ENCODE data around the gene KANSL1L.

KANSL1L gene

GRCh38 chr2:210000464-210001324 is 170.5 kb downstream of the KANSL1L start:
- peaks cover 10% of the 10 kb centered on the region for H3K4me1 ChIP-seq (ENCODE audit: control insufficient read depth, insufficient read depth, low read length)
- H3K9ac ChIP-seq (ENCODE audit: low read length in 2 of 2), result no peak overlapping the region
- no peak overlapping the region for H3K4me3 ChIP-seq (ENCODE audit: low read length in 2 of 2)
- no peak overlapping the region for H3K27ac ChIP-seq (ENCODE audit: low read length)
- no peaks in the 10 kb centered on the region for H3K36me3 ChIP-seq (ENCODE audit: control insufficient read depth in 2 of 2, insufficient read depth in 2 of 2, low read length in 2 of 2)
- H3K27me3 ChIP-seq (ENCODE audit: control insufficient read depth in 1 of 2, insufficient read depth in 2 of 2, low read length in 2 of 2), result no peaks in the 10 kb centered on the region
- no peaks in the 10 kb centered on the region for H3K9me3 ChIP-seq (ENCODE audit: control insufficient read depth in 2 of 2, low read length in 2 of 2)

GRCh38 chr2:209998596-209998995 is 172.6 kb downstream of the KANSL1L start:
- no peaks in the 10 kb centered on the region for H3K36me3 ChIP-seq (ENCODE audit: control insufficient read depth in 2 of 2, insufficient read depth in 2 of 2, low read length in 2 of 2)
- peaks cover 10% of the 10 kb centered on the region for H3K4me1 ChIP-seq (ENCODE audit: control insufficient read depth, insufficient read depth, low read length)
- H3K4me3 ChIP-seq (ENCODE audit: low read length in 2 of 2), result no peak overlapping the region
- no peaks in the 10 kb centered on the region for H3K27me3 ChIP-seq (ENCODE audit: control insufficient read depth in 1 of 2, insufficient read depth in 2 of 2, low read length in 2 of 2)
- no peaks in the 10 kb centered on the region for H3K9me3 ChIP-seq (ENCODE audit: control insufficient read depth in 2 of 2, low read length in 2 of 2)
- H3K27ac ChIP-seq (ENCODE audit: low read length), result no peak overlapping the region
- H3K9ac ChIP-seq (ENCODE audit: low read length in 2 of 2), result no peak overlapping the region

- Histone ChIP-seq H3K4me1 (ENCODE audit: control insufficient read depth, insufficient read depth, low read length) (no peaks in the 10 kb centered on the region), H3K4me3 (ENCODE audit: low read length in 2 of 2) (no peak overlapping the region), H3K9me3 (ENCODE audit: control insufficient read depth in 2 of 2, low read length in 2 of 2) (no peaks in the 10 kb centered on the region), H3K36me3 (ENCODE audit: control insufficient read depth in 2 of 2, insufficient read depth in 2 of 2, low read length in 2 of 2) (no peaks in the 10 kb centered on the region), H3K9ac (ENCODE audit: low read length in 2 of 2) (no peak overlapping the region), H3K27ac (ENCODE audit: low read length) (no peak overlapping the region), H3K27me3 (ENCODE audit: control insufficient read depth in 1 of 2, insufficient read depth in 2 of 2, low read length in 2 of 2) (no peaks in the 10 kb centered on the region)
Observed at GRCh38 chr2:209993968-209994367, 177.2 kb downstream of the KANSL1L start.

- no peak overlapping the region for H3K27ac ChIP-seq (ENCODE audit: low read length)
- no peaks in the 10 kb centered on the region for H3K9me3 ChIP-seq (ENCODE audit: control insufficient read depth in 2 of 2, low read length in 2 of 2)
- H3K9ac ChIP-seq (ENCODE audit: low read length in 2 of 2), result no peak overlapping the region
- no peaks in the 10 kb centered on the region for H3K36me3 ChIP-seq (ENCODE audit: control insufficient read depth in 2 of 2, insufficient read depth in 2 of 2, low read length in 2 of 2)
- no peaks in the 10 kb centered on the region for H3K27me3 ChIP-seq (ENCODE audit: control insufficient read depth in 1 of 2, insufficient read depth in 2 of 2, low read length in 2 of 2)
- no peaks in the 10 kb centered on the region for H3K4me1 ChIP-seq (ENCODE audit: control insufficient read depth, insufficient read depth, low read length)
- H3K4me3 ChIP-seq (ENCODE audit: low read length in 2 of 2), result no peak overlapping the region
Observed at GRCh38 chr2:209990838-209991237, 180.4 kb downstream of the KANSL1L start.

GRCh38 chr2:209988010-209988409 is 183.2 kb downstream of the KANSL1L start:
- no peak overlapping the region for H3K27ac ChIP-seq (ENCODE audit: low read length)
- H3K36me3 ChIP-seq (ENCODE audit: control insufficient read depth in 2 of 2, insufficient read depth in 2 of 2, low read length in 2 of 2), result no peaks in the 10 kb centered on the region

GRCh38 chr2:209986415-209986814 is 184.8 kb downstream of the KANSL1L start:
- no peaks in the 10 kb centered on the region for H3K9me3 ChIP-seq (ENCODE audit: control insufficient read depth in 2 of 2, low read length in 2 of 2)
- no peak overlapping the region for H3K27ac ChIP-seq (ENCODE audit: low read length)
- H3K36me3 ChIP-seq (ENCODE audit: control insufficient read depth in 2 of 2, insufficient read depth in 2 of 2, low read length in 2 of 2), result no peaks in the 10 kb centered on the region

More at GRCh38 chr2:209988010-209988409, 183.2 kb downstream of the KANSL1L start:
- H3K27me3 ChIP-seq (ENCODE audit: control insufficient read depth in 1 of 2, insufficient read depth in 2 of 2, low read length in 2 of 2), result no peaks in the 10 kb centered on the region
- no peaks in the 10 kb centered on the region for H3K9me3 ChIP-seq (ENCODE audit: control insufficient read depth in 2 of 2, low read length in 2 of 2)
- H3K4me1 ChIP-seq (ENCODE audit: control insufficient read depth, insufficient read depth, low read length), result no peaks in the 10 kb centered on the region
- H3K4me3 ChIP-seq (ENCODE audit: low read length in 2 of 2), result no peak overlapping the region
- H3K9ac ChIP-seq (ENCODE audit: low read length in 2 of 2), result no peak overlapping the region

GRCh38 chr2:209985874-209986273 is 185.3 kb downstream of the KANSL1L start:
- H3K4me3 ChIP-seq (ENCODE audit: low read length in 2 of 2), result no peak overlapping the region
- no peaks in the 10 kb centered on the region for H3K27me3 ChIP-seq (ENCODE audit: control insufficient read depth in 1 of 2, insufficient read depth in 2 of 2, low read length in 2 of 2)
- no peaks in the 10 kb centered on the region for H3K9me3 ChIP-seq (ENCODE audit: control insufficient read depth in 2 of 2, low read length in 2 of 2)
- H3K4me1 ChIP-seq (ENCODE audit: control insufficient read depth, insufficient read depth, low read length), result no peaks in the 10 kb centered on the region
- H3K36me3 ChIP-seq (ENCODE audit: control insufficient read depth in 2 of 2, insufficient read depth in 2 of 2, low read length in 2 of 2), result no peaks in the 10 kb centered on the region
- no peak overlapping the region for H3K27ac ChIP-seq (ENCODE audit: low read length)
- H3K9ac ChIP-seq (ENCODE audit: low read length in 2 of 2), result no peak overlapping the region

More at GRCh38 chr2:209986415-209986814, 184.8 kb downstream of the KANSL1L start:
- Histone ChIP-seq H3K9ac (ENCODE audit: low read length in 2 of 2) (no peak overlapping the region), H3K4me3 (ENCODE audit: low read length in 2 of 2) (no peak overlapping the region), H3K27me3 (ENCODE audit: control insufficient read depth in 1 of 2, insufficient read depth in 2 of 2, low read length in 2 of 2) (no peaks in the 10 kb centered on the region), H3K4me1 (ENCODE audit: control insufficient read depth, insufficient read depth, low read length) (no peaks in the 10 kb centered on the region)

- no peaks in the 10 kb centered on the region for H3K4me1 ChIP-seq (ENCODE audit: control insufficient read depth, insufficient read depth, low read length)
- H3K4me3 ChIP-seq (ENCODE audit: low read length in 2 of 2), result no peak overlapping the region
- H3K27ac ChIP-seq (ENCODE audit: low read length), result no peak overlapping the region
- H3K27me3 ChIP-seq (ENCODE audit: control insufficient read depth in 1 of 2, insufficient read depth in 2 of 2, low read length in 2 of 2), result no peaks in the 10 kb centered on the region
- no peaks in the 10 kb centered on the region for H3K9me3 ChIP-seq (ENCODE audit: control insufficient read depth in 2 of 2, low read length in 2 of 2)
- no peak overlapping the region for H3K9ac ChIP-seq (ENCODE audit: low read length in 2 of 2)
- H3K36me3 ChIP-seq (ENCODE audit: control insufficient read depth in 2 of 2, insufficient read depth in 2 of 2, low read length in 2 of 2), result no peaks in the 10 kb centered on the region
Observed at GRCh38 chr2:209984291-209984690, 186.9 kb downstream of the KANSL1L start.

- Histone ChIP-seq H3K9me3 (ENCODE audit: control insufficient read depth in 2 of 2, low read length in 2 of 2) (no peaks in the 10 kb centered on the region), H3K27ac (ENCODE audit: low read length) (no peak overlapping the region), H3K27me3 (ENCODE audit: control insufficient read depth in 1 of 2, insufficient read depth in 2 of 2, low read length in 2 of 2) (no peaks in the 10 kb centered on the region), H3K4me1 (ENCODE audit: control insufficient read depth, insufficient read depth, low read length) (no peaks in the 10 kb centered on the region), H3K4me3 (ENCODE audit: low read length in 2 of 2) (no peak overlapping the region), H3K36me3 (ENCODE audit: control insufficient read depth in 2 of 2, insufficient read depth in 2 of 2, low read length in 2 of 2) (no peaks in the 10 kb centered on the region), H3K9ac (ENCODE audit: low read length in 2 of 2) (no peak overlapping the region)
Observed at GRCh38 chr2:209977386-209978239, 193.6 kb downstream of the KANSL1L start.

GRCh38 chr2:209976698-209977385 is 194.4 kb downstream of the KANSL1L start:
- no peak overlapping the region for H3K4me3 ChIP-seq (ENCODE audit: low read length in 2 of 2)
- H3K9me3 ChIP-seq (ENCODE audit: control insufficient read depth in 2 of 2, low read length in 2 of 2), result no peaks in the 10 kb centered on the region

More at GRCh38 chr2:209976698-209977385, 194.4 kb downstream of the KANSL1L start:
- Histone ChIP-seq H3K4me1 (ENCODE audit: control insufficient read depth, insufficient read depth, low read length) (no peaks in the 10 kb centered on the region), H3K9ac (ENCODE audit: low read length in 2 of 2) (no peak overlapping the region), H3K36me3 (ENCODE audit: control insufficient read depth in 2 of 2, insufficient read depth in 2 of 2, low read length in 2 of 2) (no peaks in the 10 kb centered on the region), H3K27me3 (ENCODE audit: control insufficient read depth in 1 of 2, insufficient read depth in 2 of 2, low read length in 2 of 2) (no peaks in the 10 kb centered on the region), H3K27ac (ENCODE audit: low read length) (no peak overlapping the region)
